HTR-8/SVneo (cell line): ENCODE results near the gene MSI1.

Experiments
- DNase-seq: peaks from one replicate; pipeline ENCODE4 v3.0.0; 2011; ENCODE audit warnings: low spot score, mixed read lengths; ENCODE audit not compliant: insufficient read length
- FAIRE-seq: peaks from 2 replicates; lab custom pipeline; 2011; peaks lifted over from hg19 to GRCh38; lab: Jason Lieb, UNC

MSI1 gene

GRCh38 chr12:120378036-120378435, 9.1 kb upstream of the MSI1 start:
- DNase-seq = no peak
- no peak for FAIRE-seq

- DNase-seq (no peak), FAIRE-seq (no peak)
Observed at GRCh38 chr12:120377611-120378010, 8.6 kb upstream of the MSI1 start.

GRCh38 chr12:120376934-120377572, 8.1 kb upstream of the MSI1 start:
- FAIRE-seq (no peak), DNase-seq (no peak)

- DNase-seq = no peak
- no peak for FAIRE-seq
Observed at GRCh38 chr12:120376416-120376815, 7.5 kb upstream of the MSI1 start.

- DNase-seq (no peak), FAIRE-seq (no peak)
Observed at GRCh38 chr12:120376009-120376408, 7.0 kb upstream of the MSI1 start.

GRCh38 chr12:120373683-120374082, 4.7 kb upstream of the MSI1 start:
- no peak for DNase-seq
- no peak for FAIRE-seq

GRCh38 chr12:120370343-120371243, 1.6 kb upstream of the MSI1 start:
- DNase-seq (no peak), FAIRE-seq (no peak)

GRCh38 chr12:120369603-120370342, 809 bp upstream of the MSI1 start:
- no peak for DNase-seq
- no peak for FAIRE-seq

- DNase-seq (no peak), FAIRE-seq (no peak)
Observed at GRCh38 chr12:120367924-120368788, 808 bp downstream of the MSI1 start.

GRCh38 chr12:120367233-120367923, 1.6 kb downstream of the MSI1 start:
- FAIRE-seq (no peak), DNase-seq (no peak)

- FAIRE-seq (no peak), DNase-seq (no peak)
Observed at GRCh38 chr12:120366845-120367232, 2.1 kb downstream of the MSI1 start.

GRCh38 chr12:120366341-120366705, 2.6 kb downstream of the MSI1 start:
- FAIRE-seq = peak; percentile 36
- no peak for DNase-seq

GRCh38 chr12:120365675-120366340, 3.2 kb downstream of the MSI1 start:
- FAIRE-seq = no peak

GRCh38 chr12:120364487-120364886, 4.5 kb downstream of the MSI1 start:
- DNase-seq (no peak), FAIRE-seq (no peak)

More at GRCh38 chr12:120365675-120366340, 3.2 kb downstream of the MSI1 start:
- no peak for DNase-seq

- DNase-seq = no peak
- no peak for FAIRE-seq
Observed at GRCh38 chr12:120363274-120363855, 5.6 kb downstream of the MSI1 start.

- DNase-seq = no peak
- no peak for FAIRE-seq
Observed at GRCh38 chr12:120362516-120363273, 6.3 kb downstream of the MSI1 start.

- no peak for DNase-seq
Observed at GRCh38 chr12:120361506-120362208, 7.3 kb downstream of the MSI1 start.

More at GRCh38 chr12:120361506-120362208, 7.3 kb downstream of the MSI1 start:
- no peak for FAIRE-seq
